Measurements from ENCODE around the gene CAPZB. TPM values are rescaled to one million over a fixed set of nuclear protein-coding genes. Genes with fewer than 3 reads are reported as not detected.
A peak's percentile ranks its signal among the peaks of the same experiment; 100 is the strongest.

CAPZB gene
- polyA plus RNA-seq, 1 of the 3 experiments (the other 2 are of a cell fraction): 122 TPM

- no peaks in the 10 kb centered on the region for H3K9me3 ChIP-seq
- peaks cover 93% of the 10 kb centered on the region for H4K20me1 ChIP-seq (ENCODE audit: insufficient read depth)
- no peak overlapping the region for H3K4me3 ChIP-seq (ENCODE audit: low read depth in 2 of 2, low read length in 1 of 2)
- peaks cover 100% of the 10 kb centered on the region for H3K79me2 ChIP-seq (ENCODE audit: insufficient read depth)
- H3K9ac ChIP-seq: no peak overlapping the region
- H3K4me2 ChIP-seq: no peak overlapping the region
- H3K27ac ChIP-seq (ENCODE audit: low read depth in 2 of 2, low read length in 1 of 2): peak overlapping the region in 1 of 2 experiments; percentile 39; a peak in 1 of 4 replicates
- POLR2A ChIA-PET: interaction anchor here (0.8 kb wide), 1 partner anchor 11 kb away, joined by 3 read pairs; no protein-coding TSS in a partner anchor
- H3K27me3 ChIP-seq (ENCODE audit: insufficient read depth): no peaks in the 10 kb centered on the region
- no peak overlapping the region for H2AFZ ChIP-seq (ENCODE audit: low read depth)
- H3F3A ChIP-seq (replicated peaks; ENCODE audit: insufficient read depth): peaks cover 14% of the 10 kb centered on the region
- no peaks in the 10 kb centered on the region for H3K9me2 ChIP-seq
- CTCF ChIA-PET: interaction anchor here (0.7 kb wide), 1 partner anchor 79 kb away, joined by 3 read pairs; no protein-coding TSS in a partner anchor
- 98% methylated on average over 6 of the region's 6 CpGs for WGBS (ENCODE audit: low lambda C conversion rate)
- TF ChIP-seq FOXM1 (IDR thresholded peaks at IDR 0.05; ENCODE audit: low read depth): no peak
- TF ChIP-seq EP300 (IDR thresholded peaks at IDR 0.05; ENCODE audit: borderline replicate concordance in 1 of 2, low read depth in 1 of 2, low read length in 1 of 2): no peak
- no peak for TF ChIP-seq USF2 (IDR thresholded peaks at IDR 0.05; ENCODE audit: borderline replicate concordance, low read depth, low read length)
- TF ChIP-seq JUND (IDR thresholded peaks at IDR 0.05): no peak
- no peak for TF ChIP-seq TCF12 (IDR thresholded peaks at IDR 0.05)
- no peak for TF ChIP-seq RXRA (IDR thresholded peaks at IDR 0.05; ENCODE audit: borderline replicate concordance, low read depth)
- TF ChIP-seq POLR2AphosphoS5 (IDR thresholded peaks at IDR 0.05; ENCODE audit: low read depth, low read length): no peak
- no peak for TF ChIP-seq RCOR1 (IDR thresholded peaks at IDR 0.05; ENCODE audit: low read length)
- H3K36me3 ChIP-seq (replicated peaks in 1 of 2; ENCODE audit: control insufficient read depth in 1 of 2, insufficient read depth in 2 of 2, low read length in 1 of 2): peaks cover 3 to 7% of the 10 kb centered on the region in 2 experiments
- peaks cover 16 to 34% of the 10 kb centered on the region in 2 experiments; a peak in 3 of 4 replicates for H3K4me1 ChIP-seq (ENCODE audit: control insufficient read depth in 1 of 2, insufficient read depth in 2 of 2, low read depth in 1 of 2, low read length in 1 of 2)
- DNase-seq: no peak
Measured at GRCh38 chr1:19461220-19461554, 24.2 kb downstream of the CAPZB start.

- CTCF ChIA-PET: interaction anchor here (0.7 kb wide), 1 partner anchor 79 kb away, joined by 3 read pairs; no protein-coding TSS in a partner anchor
- peaks cover 93% of the 10 kb centered on the region for H4K20me1 ChIP-seq (ENCODE audit: insufficient read depth)
- TF ChIP-seq, protein P1, sequence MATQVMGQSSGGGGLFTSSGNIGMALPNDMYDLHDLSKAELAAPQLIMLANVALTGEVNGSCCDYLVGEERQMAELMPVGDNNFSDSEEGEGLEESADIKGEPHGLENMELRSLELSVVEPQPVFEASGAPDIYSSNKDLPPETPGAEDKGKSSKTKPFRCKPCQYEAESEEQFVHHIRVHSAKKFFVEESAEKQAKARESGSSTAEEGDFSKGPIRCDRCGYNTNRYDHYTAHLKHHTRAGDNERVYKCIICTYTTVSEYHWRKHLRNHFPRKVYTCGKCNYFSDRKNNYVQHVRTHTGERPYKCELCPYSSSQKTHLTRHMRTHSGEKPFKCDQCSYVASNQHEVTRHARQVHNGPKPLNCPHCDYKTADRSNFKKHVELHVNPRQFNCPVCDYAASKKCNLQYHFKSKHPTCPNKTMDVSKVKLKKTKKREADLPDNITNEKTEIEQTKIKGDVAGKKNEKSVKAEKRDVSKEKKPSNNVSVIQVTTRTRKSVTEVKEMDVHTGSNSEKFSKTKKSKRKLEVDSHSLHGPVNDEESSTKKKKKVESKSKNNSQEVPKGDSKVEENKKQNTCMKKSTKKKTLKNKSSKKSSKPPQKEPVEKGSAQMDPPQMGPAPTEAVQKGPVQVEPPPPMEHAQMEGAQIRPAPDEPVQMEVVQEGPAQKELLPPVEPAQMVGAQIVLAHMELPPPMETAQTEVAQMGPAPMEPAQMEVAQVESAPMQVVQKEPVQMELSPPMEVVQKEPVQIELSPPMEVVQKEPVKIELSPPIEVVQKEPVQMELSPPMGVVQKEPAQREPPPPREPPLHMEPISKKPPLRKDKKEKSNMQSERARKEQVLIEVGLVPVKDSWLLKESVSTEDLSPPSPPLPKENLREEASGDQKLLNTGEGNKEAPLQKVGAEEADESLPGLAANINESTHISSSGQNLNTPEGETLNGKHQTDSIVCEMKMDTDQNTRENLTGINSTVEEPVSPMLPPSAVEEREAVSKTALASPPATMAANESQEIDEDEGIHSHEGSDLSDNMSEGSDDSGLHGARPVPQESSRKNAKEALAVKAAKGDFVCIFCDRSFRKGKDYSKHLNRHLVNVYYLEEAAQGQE (IDR thresholded peaks at IDR 0.05; ENCODE audit: low read depth, low read length): no peak
- TF ChIP-seq YY1 (IDR thresholded peaks at IDR 0.05; ENCODE audit: low read depth) (no peak), SIN3A (IDR thresholded peaks at IDR 0.05; ENCODE audit: borderline replicate concordance, low read depth, low read length) (no peak), MEF2A (IDR thresholded peaks at IDR 0.05; ENCODE audit: borderline replicate concordance, low read depth) (no peak), USF1 (IDR thresholded peaks at IDR 0.05; ENCODE audit: borderline replicate concordance, low read depth) (no peak), FOSL2 (IDR thresholded peaks at IDR 0.05; ENCODE audit: borderline replicate concordance, low read depth) (no peak), SMC3 (IDR thresholded peaks at IDR 0.05; ENCODE audit: low read depth, low read length) (no peak), RAD21 (IDR thresholded peaks at IDR 0.05; ENCODE audit: low read length) (no peak), GABPA (IDR thresholded peaks at IDR 0.05; ENCODE audit: low read depth) (no peak), ELF1 (IDR thresholded peaks at IDR 0.05) (no peak), POLR2AphosphoS5 (IDR thresholded peaks at IDR 0.05; ENCODE audit: low read depth, low read length) (no peak), ZBTB33 (IDR thresholded peaks at IDR 0.05; ENCODE audit: borderline replicate concordance, low read depth) (no peak), TEAD4 (IDR thresholded peaks at IDR 0.05; ENCODE audit: borderline replicate concordance, insufficient read depth) (no peak)
- TF ChIP-seq, protein P2, sequence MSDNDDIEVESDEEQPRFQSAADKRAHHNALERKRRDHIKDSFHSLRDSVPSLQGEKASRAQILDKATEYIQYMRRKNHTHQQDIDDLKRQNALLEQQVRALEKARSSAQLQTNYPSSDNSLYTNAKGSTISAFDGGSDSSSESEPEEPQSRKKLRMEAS (IDR thresholded peaks at IDR 0.05; ENCODE audit: low read depth): no peak
Measured at GRCh38 chr1:19460535-19461219, 24.7 kb downstream of the CAPZB start.

More at GRCh38 chr1:19460535-19461219, 24.7 kb downstream of the CAPZB start:
- no peaks in the 10 kb centered on the region for H3K27me3 ChIP-seq (ENCODE audit: insufficient read depth)
- no peak overlapping the region; a peak in 1 of 4 replicates for H3K27ac ChIP-seq (ENCODE audit: low read depth in 2 of 2, low read length in 1 of 2)
- WGBS (ENCODE audit: low lambda C conversion rate): 93% methylated on average over 12 of the region's 12 CpGs
- H3K9me3 ChIP-seq: no peaks in the 10 kb centered on the region
- no peak overlapping the region for H3K4me2 ChIP-seq
- H3K9ac ChIP-seq: no peak overlapping the region
- DNase-seq: no peak
- peaks cover 16 to 31% of the 10 kb centered on the region in 2 experiments; a peak in 3 of 4 replicates for H3K4me1 ChIP-seq (ENCODE audit: control insufficient read depth in 1 of 2, insufficient read depth in 2 of 2, low read depth in 1 of 2, low read length in 1 of 2)
- H3K79me2 ChIP-seq (ENCODE audit: insufficient read depth): peaks cover 100% of the 10 kb centered on the region
- POLR2A ChIA-PET: interaction anchor here (0.8 kb wide), 1 partner anchor 11 kb away, joined by 3 read pairs; no protein-coding TSS in a partner anchor
- H3F3A ChIP-seq (replicated peaks; ENCODE audit: insufficient read depth): peaks cover 11% of the 10 kb centered on the region
- no peaks in the 10 kb centered on the region for H3K9me2 ChIP-seq
- H3K4me3 ChIP-seq (ENCODE audit: low read depth in 2 of 2, low read length in 1 of 2): no peak overlapping the region
- H2AFZ ChIP-seq (ENCODE audit: low read depth): no peak overlapping the region
- peaks cover 3 to 7% of the 10 kb centered on the region in 2 experiments for H3K36me3 ChIP-seq (replicated peaks in 1 of 2; ENCODE audit: control insufficient read depth in 1 of 2, insufficient read depth in 2 of 2, low read length in 1 of 2)

All from SK-N-SH (cell line).